ENCODE data around the gene RFX2.

Gene RFX2

DNA sequence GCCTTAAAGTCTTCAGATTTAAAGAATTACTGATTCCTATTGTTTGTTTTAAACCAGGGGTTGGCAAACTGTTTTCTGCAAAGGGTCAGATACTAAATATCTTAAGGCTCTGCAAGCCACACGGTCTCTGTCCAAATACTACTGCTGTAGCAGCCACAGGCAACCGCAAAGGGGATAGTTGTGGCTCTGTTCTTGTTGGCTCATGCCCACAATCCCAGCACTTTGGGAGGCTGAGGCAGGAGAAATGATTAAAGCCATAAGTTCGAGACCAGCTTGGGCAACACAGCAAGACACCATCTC, 154.7 kb downstream of the RFX2 start:
- no peak for DNase-seq (ENCODE audit: low spot score)

DNA sequence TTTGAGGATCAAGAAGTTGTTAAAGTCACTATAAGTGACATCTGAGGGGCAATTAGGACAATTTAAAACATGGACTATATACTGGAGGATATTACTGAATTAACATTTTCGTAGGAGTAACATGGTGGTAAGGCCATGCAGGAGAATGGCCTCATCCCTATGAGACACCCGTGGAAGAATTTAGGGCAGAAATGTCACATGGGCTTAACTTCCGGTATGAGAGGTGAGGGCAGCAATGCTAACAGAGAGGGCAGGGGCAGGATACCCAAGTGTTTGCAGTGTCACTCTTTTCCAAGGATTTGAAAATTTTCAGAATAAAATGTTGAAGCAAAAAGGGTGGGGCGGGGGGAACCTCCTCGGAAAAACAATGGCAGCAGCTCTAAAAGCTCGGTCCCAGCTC, 156.0 kb downstream of the RFX2 start:
- DNase-seq (ENCODE audit: low spot score): no peak

DNA sequence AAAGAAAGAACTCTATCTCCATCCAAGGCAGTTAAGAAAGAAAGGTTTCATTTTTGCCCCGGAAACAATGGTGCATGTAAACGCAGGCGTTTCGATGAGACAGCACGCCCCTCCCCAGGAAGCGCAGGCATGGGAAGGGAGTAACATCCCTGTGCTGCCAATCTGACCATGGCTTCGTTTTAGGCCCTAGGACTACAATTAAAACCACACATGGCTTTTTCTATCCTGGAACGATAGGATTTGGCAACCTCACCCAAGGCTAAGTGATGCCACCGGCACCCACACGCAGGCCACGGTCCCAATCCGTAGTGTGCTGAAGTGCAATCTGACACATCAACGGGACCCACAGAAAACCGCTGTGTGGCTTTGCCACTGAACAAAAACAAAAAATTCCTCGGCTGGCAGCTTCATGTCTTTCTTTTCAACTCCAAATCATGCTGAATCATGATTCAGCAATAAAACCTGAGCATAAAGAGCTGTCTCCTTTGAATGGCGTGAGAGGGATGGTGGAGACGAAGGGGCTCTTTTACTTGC, 156.6 kb downstream of the RFX2 start:
- no peak for DNase-seq (ENCODE audit: low spot score)

DNA sequence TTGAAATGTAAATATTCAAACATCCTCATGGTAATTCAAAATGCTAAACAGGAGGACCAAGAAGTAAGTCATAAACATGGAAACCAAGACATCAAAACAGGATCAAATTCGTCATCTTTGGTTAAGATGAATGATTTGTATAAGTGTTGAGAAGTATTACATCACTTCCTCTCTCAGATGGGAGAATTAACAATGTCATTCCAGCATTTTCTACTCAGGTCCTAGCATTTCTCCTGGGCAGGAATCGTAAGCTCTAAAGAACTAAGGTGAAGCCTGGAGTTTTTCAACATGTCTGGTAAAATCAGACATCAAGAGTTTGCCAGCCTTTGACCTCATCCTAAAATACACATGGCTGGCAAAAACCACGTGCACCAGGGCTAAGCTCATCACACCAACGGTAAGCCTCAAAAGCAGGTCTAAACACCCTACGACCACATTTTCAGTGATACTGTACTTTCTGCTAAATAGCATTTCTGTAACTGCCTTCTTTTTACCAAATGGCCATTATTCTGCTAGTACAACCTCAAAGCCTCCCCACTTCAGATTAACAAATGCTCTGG, 157.2 kb downstream of the RFX2 start:
- no peak for DNase-seq (ENCODE audit: low spot score)

DNA sequence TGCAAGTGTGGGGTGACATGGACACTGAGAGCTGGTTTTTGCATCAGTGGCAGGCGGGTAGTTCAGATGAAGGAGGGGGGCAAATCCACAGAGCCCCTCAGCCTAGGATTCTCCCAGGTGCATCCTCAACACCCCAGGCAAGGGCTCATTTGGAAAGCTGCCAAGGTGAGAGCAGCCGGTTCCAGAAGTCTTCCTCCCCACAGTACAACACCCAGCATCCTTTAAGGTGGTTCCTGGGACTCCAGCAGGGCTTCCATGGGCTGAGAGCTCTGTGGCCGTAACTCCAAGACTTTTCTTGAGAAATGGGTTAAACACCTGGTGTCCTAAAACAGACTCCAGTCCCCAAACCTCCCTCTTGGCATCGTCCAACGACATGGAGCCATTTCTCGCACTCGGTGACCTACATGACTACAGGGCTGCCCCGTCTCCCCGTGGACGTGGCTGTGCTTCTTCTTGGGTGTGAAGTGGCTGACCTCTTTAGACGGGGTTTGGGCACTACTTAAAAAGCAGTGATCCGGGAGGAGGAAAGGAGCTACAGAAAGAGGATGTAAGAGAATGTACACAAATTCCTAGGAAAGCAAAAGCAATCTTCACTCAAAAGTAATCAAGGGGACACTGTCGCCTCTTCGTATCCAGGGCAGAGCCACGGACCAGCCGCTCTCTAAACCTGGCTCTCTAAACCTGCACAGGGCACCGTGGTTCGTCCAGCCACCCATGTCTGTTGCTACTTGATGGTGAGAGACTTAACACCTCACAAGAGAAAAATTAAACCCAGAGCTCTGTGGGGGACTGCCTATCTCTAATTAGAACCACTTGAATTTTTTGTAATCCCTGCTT, 157.9 kb downstream of the RFX2 start:
- peak; percentile 28 for DNase-seq (ENCODE audit: low spot score)

DNA sequence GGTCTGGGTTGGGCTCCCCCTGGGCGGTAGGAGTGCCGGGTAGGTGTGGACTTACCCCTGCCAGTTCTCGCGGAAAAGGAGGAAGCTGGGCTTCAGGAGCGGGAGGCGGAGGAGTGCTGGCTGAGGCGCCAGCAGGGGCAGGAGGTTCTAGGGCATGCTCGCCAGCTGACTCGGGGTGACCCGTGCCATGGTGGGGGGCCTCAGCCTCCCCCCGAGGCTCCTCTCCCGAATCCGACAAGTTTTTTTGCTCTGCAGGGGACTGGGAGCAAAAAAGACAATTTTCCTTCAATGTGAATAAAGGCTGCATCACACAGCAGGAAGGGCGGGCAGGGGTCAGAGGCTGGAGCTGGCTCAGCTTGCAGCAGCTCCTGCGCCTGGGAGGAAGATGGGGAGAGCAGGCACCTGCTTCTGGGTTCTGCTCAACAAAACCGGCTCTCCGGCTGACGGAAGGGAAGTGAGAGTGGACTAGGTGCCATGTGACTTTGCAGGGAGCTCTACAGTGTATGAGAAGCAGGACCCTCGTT, 158.9 kb downstream of the RFX2 start:
- no peak for DNase-seq (ENCODE audit: low spot score)

DNA sequence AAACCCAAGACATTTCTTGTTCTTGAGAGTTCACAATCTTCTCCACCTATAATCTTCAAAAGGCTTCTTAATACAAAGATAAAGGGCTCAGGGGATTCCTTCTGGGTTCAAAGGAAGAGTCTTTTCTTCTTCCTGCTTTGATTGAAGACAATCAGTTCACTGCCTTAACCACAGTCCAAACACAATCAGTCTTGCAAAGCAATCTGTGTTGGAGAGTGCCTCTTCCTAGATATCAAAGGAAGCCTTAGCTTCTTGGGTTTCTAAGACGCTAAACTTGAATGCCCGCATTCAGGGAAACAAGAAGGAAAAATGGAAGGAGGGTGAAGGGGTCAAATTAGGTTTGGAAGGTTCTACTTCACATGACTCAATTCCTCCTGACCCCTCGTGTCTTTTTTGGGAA, 159.6 kb downstream of the RFX2 start:
- DNase-seq (ENCODE audit: low spot score): no peak

DNA sequence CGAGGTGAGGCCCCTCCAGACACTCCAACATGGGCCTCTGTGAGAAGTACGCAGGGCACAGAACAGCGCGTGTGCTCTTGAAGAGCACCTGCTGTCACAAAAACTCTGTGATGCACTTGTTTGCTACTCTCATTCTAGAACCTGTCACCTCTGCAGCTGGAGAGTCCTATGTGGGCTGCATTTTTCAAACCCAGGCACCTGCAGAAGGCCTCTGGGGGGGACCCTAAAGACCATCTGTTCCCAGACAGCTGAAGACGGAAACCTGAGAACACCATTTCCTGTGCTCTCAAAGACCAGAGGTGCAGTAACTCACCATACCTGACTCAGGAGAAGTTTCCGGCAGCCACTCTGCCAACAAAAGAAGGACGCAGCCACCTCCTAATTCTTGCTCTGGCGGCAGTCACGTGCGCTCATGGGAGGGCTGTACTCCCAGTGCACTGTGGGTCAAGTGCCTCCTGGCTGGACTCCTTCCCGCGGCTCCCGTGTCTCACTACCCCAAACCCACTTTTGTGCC, 160.5 kb downstream of the RFX2 start:
- DNase-seq (ENCODE audit: low spot score): no peak

DNA sequence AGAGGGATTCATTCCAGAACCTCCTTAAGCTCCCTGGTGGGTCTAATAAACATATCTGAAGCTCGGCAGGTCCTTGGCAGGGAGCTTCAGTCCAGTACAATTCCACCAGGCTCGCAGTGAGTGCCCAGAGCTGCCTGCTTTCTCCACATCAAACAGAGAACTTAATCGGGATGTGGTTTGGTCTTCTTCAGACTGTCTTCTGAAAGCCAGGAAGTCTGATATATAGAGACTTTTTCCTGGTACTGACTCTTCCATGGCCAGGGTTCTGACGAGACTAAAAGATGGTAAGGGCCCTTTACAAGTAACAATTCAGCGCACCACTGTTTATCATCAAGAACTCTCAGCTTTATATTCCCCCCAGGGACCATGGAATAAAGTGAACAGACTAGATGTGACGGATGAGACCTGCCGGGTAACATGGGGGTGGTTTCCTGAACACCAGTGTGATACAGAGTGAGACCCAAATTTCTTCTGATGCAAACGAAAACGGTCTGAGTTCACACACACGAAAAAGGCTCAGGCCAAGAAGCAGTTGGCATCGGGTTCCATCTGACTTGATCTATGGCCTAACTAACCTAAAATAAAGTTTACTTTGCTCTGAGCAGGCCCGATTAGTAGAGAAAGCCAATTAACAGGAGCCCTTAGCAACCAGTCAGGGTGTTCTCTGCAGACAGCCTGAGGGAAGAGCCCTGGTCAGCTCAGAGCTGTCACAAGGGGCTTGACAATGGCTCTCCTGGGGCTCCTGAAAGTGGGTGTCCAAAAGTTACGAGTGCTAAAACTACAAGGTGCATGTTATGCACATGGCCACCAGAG, 161.3 kb downstream of the RFX2 start:
- peak; percentile 62 for DNase-seq (ENCODE audit: low spot score)

DNA sequence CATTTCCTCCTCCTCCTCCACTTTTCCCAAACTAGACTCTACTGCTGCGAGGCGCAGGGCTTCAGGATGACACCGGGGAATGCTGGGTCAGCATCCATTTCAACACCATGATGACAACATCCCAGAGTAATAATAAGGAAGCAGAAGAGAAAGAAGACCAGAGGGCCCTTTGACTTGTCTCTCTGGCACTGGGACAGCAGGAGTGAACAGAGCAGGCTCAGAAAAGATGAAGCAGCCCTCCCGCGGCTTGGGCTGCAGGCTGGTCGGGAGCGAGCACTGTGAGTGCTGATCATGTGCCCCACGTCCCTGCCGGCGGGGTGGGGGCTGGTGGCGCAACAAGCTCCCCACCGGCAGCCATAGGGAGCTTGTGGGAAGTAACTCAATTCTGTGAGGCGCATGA, 162.9 kb downstream of the RFX2 start:
- no peak for DNase-seq (ENCODE audit: low spot score)

DNA sequence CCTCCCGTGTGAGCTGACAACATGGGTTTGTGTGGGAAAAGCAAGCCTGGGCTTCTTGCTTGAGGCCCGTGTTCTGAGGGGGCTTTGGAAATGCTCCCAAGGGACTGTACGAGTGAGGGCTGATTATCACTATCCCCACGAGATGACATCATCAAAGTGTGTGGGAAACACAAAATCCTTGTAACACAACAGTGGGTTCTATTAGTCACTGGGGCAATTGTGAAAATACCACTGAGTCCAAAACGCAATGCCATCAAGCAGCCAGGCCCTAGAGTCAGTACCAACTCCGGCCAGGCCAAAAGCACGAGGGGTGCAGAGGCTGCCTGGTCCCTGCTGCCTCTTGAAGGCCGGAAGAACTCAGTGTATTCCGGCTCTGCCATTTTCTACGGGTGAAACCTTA, 166.7 kb downstream of the RFX2 start:
- no peak for DNase-seq (ENCODE audit: low spot score)

Data from cerebellar cortex (tissue), 1 donor.